GM23338 (cell line): Measurements from ENCODE around the gene ESRRB. TPM values are rescaled to one million over a fixed set of nuclear protein-coding genes. Genes with fewer than 3 reads are reported as not detected.

Experiments used
- ATAC-seq: fragments of 200-7000 bp; cut with Tn5 transposase; 3 replicates; pipeline ENCODE4 v1.9.1; 2020
- DNase-seq: peaks from one replicate; pipeline ENCODE4 v3.0.0-alpha.2; 2015; ENCODE audit warnings: low spot score
- H2AFZ ChIP-seq: fragments of 200-600 bp; sonication (generic); 2 replicates; pipeline ENCODE4 v1.8.0; 2016; ENCODE audit warnings: antibody characterized with exemption, mild to moderate bottlenecking, moderate library complexity
- H3F3A ChIP-seq: fragments of 200-600 bp; sonication (generic); replicated peaks from 2 replicates; pipeline ENCODE4 v1.8.0; 2017; ENCODE audit warnings: antibody characterized with exemption, mixed run types, low read depth
- H3K27ac ChIP-seq: fragments of 200-600 bp; sonication (generic); 2 replicates; pipeline ENCODE4 v1.6.1; 2016; ENCODE audit warnings: low read depth
- H3K27me3 ChIP-seq: fragments of 200-600 bp; sonication (generic); 2 replicates; pipeline ENCODE4 v1.8.0; 2016; ENCODE audit warnings: mild to moderate bottlenecking, mixed run types, moderate library complexity; ENCODE audit not compliant: insufficient read depth
- H3K36me3 ChIP-seq: fragments of 200-600 bp; sonication (generic); 2 replicates; pipeline ENCODE4 v1.8.0; 2016; ENCODE audit warnings: mild to moderate bottlenecking; ENCODE audit not compliant: insufficient read depth
- H3K4me1 ChIP-seq: fragments of 200-600 bp; sonication (generic); 2 replicates; pipeline ENCODE4 v1.8.0; 2016; ENCODE audit warnings: mild to moderate bottlenecking, moderate library complexity; ENCODE audit not compliant: insufficient read depth
- H3K4me2 ChIP-seq: fragments of 200-600 bp; sonication (generic); 2 replicates; pipeline ENCODE4 v1.7.1; 2017; ENCODE audit warnings: mixed run types
- H3K4me3 ChIP-seq: fragments of 200-600 bp; sonication (generic); 2 replicates; pipeline ENCODE4 v1.6.1; 2016; ENCODE audit warnings: mixed run types
- H3K79me2 ChIP-seq: fragments of 200-600 bp; sonication (generic); replicated peaks from 2 replicates; pipeline ENCODE4 v1.8.0; 2017; ENCODE audit warnings: mild to moderate bottlenecking; ENCODE audit not compliant: insufficient read depth
- H3K9me2 ChIP-seq: fragments of 200-600 bp; sonication (generic); 2 replicates; pipeline ENCODE4 v1.8.0; 2017; ENCODE audit not compliant: insufficient read depth
- H4K20me1 ChIP-seq: fragments of 200-600 bp; sonication (generic); replicated peaks from 2 replicates; pipeline ENCODE4 v1.8.0; 2017; ENCODE audit warnings: mild to moderate bottlenecking; ENCODE audit not compliant: insufficient read depth
- H3K27ac Mint-ChIP-seq: 2 replicates; pipeline ENCODE4 v1.8.0; 2020; ENCODE audit warnings: inconsistent platforms, mild to moderate bottlenecking, moderate library complexity, mixed read lengths
- H3K27me3 Mint-ChIP-seq: 3 replicates; pipeline ENCODE4 v1.8.0; 2022; ENCODE audit warnings: low read depth, mild to moderate bottlenecking, moderate library complexity, mixed read lengths, inconsistent platforms; ENCODE audit not compliant: insufficient read depth, poor library complexity
- H3K36me3 Mint-ChIP-seq: 3 replicates; pipeline ENCODE4 v1.8.0; 2021; ENCODE audit warnings: low read depth, mild to moderate bottlenecking, inconsistent platforms, moderate library complexity, mixed read lengths
- H3K4me1 Mint-ChIP-seq: 3 replicates; pipeline ENCODE4 v1.8.0; 2020; ENCODE audit warnings: mild to moderate bottlenecking, inconsistent platforms, mixed read lengths
- H3K4me3 Mint-ChIP-seq: 3 replicates; pipeline ENCODE4 v1.8.0; 2021; ENCODE audit warnings: moderate library complexity, mild to moderate bottlenecking, inconsistent platforms, mixed read lengths
- H3K9me3 Mint-ChIP-seq: 3 replicates; pipeline ENCODE4 v1.8.0; 2020; ENCODE audit warnings: moderate library complexity, mild to moderate bottlenecking, inconsistent platforms, mixed read lengths
- EZH2phosphoT487 ChIP-seq: fragments of 200-600 bp; sonication (generic); IDR thresholded peaks from one replicate; pipeline ENCODE4 v1.8.1; 2018; ENCODE audit warnings: antibody characterized with exemption; ENCODE audit not compliant: unreplicated experiment
- JUNB ChIP-seq: IDR thresholded peaks from one replicate; pipeline ENCODE4 v1.6.1; 2016; ENCODE audit warnings: antibody characterized with exemption; ENCODE audit not compliant: unreplicated experiment
- NANOG ChIP-seq: IDR thresholded peaks from 2 replicates; pipeline ENCODE4 v1.6.1; 2016; ENCODE audit warnings: antibody characterized with exemption, borderline replicate concordance
- POLR2AphosphoS5 ChIP-seq: IDR thresholded peaks from 2 replicates; pipeline ENCODE4 v1.6.1; 2016; ENCODE audit warnings: antibody characterized with exemption, low read depth
- polyA plus RNA-seq: library from polyadenylated mRNA; unstranded; fragments of >200 nt; fragmentation: Nextera tagmentation; extraction: Ambion mirVana; gene quantifications from 2 replicates; pipeline ENCODE4 v1.2.1, GENCODE V29; 2016
- total RNA-seq: library from RNA; depleted of rRNA; stranded (reverse); fragments of >200 nt; shearing (Covaris generic); gene quantifications from 2 replicates; pipeline ENCODE4 v1.2.3, GENCODE V29; 2014
- TF ChIP-seq, protein P1 (sequence below), 2 experiments: fragments of 200-600 bp in 1 of 2; sonication (generic) in 1 of 2; conservative IDR thresholded peaks; 2 replicates each; pipeline versions ENCODE4 v1.5.1 to v1.6.1; 2016 to 2017; ENCODE audit warnings: antibody characterized with exemption in 2 of 2, low read depth in 2 of 2, mild to moderate bottlenecking in 2 of 2, moderate library complexity in 1 of 2
- TF ChIP-seq, protein P2 (sequence below): IDR thresholded peaks from 2 replicates; pipeline ENCODE4 v1.6.1; 2016; ENCODE audit warnings: antibody characterized with exemption
- TF ChIP-seq, protein P3 (sequence below): fragments of 250-450 bp; sonication (Bioruptor Pico); IDR thresholded peaks from 2 replicates; pipeline ENCODE4 v1.5.0; 2020; ENCODE audit warnings: mild to moderate bottlenecking, moderate library complexity
- TF ChIP-seq, protein P4 (sequence below): IDR thresholded peaks from one replicate; pipeline ENCODE4 v1.6.1; 2018; ENCODE audit warnings: antibody characterized with exemption; ENCODE audit not compliant: unreplicated experiment

ESRRB gene
- total and polyA plus RNA-seq, 2 experiments from 2014 or later = 0.31 to 0.52 TPM

DNA sequence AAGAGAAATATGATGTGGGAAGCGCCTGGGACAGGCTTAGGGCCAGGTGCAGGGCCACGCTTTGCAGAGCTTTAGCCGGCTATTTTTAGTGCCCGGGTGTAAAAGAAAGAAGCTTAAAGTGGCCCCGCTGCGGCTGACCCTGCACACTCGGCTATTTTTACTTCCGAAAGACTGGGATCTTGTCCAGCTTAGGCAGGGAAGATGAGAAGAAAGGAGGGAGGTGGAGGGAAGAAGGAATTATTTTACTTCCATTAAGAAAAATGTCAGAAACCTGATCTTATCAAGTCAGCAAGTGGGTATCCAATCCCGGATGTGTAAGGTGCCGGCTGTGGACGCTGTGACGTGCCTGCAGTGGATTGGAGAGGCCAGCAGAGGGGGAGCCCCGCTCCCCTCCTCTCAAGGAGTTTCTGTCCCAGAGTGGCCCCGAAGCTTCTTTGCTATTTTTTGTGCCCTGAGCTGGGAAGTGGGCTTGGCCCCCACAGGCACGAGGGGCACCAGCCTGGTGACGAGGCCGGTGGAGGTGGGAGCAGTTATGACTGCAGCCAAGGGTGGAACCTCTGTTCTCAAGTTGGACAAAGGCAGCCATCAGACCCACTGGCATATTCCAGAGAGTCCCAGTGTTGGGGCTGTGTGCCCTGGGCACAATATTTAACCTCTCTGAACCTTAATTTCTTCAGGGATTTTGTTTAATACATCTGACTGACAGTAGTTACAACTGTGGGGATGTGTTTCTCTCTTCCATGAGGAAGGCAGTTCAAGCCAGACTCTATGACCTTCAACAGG, 97.7 kb downstream of the ESRRB start:
- no peak overlapping the region for H3K4me3 Mint-ChIP-seq
- Histone ChIP-seq H3K4me3 (no peak overlapping the region), H3K27ac (no peak overlapping the region), H2AFZ (peak overlapping the region; percentile 95), H3K79me2 (no peaks in the 10 kb centered on the region), H3K9me2 (no peaks in the 10 kb centered on the region), H3F3A (no peaks in the 10 kb centered on the region), H3K36me3 (no peaks in the 10 kb centered on the region), H3K4me2 (peak overlapping the region; percentile 49; the same call in 1 of the 2 replicates), H3K27me3 (no peaks in the 10 kb centered on the region), H3K4me1 (no peaks in the 10 kb centered on the region), H4K20me1 (no peaks in the 10 kb centered on the region)
- peak; percentile 97 for ATAC-seq
- peaks cover 6% of the 10 kb centered on the region; the same call in 1 of the 3 replicates for H3K4me1 Mint-ChIP-seq
- no peak for TF ChIP-seq JUNB
- TF ChIP-seq, protein P1, sequence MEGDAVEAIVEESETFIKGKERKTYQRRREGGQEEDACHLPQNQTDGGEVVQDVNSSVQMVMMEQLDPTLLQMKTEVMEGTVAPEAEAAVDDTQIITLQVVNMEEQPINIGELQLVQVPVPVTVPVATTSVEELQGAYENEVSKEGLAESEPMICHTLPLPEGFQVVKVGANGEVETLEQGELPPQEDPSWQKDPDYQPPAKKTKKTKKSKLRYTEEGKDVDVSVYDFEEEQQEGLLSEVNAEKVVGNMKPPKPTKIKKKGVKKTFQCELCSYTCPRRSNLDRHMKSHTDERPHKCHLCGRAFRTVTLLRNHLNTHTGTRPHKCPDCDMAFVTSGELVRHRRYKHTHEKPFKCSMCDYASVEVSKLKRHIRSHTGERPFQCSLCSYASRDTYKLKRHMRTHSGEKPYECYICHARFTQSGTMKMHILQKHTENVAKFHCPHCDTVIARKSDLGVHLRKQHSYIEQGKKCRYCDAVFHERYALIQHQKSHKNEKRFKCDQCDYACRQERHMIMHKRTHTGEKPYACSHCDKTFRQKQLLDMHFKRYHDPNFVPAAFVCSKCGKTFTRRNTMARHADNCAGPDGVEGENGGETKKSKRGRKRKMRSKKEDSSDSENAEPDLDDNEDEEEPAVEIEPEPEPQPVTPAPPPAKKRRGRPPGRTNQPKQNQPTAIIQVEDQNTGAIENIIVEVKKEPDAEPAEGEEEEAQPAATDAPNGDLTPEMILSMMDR (conservative IDR thresholded peaks at IDR 0.05; ENCODE audit: low read depth in 2 of 2) = peak; percentile 24 to 29; a peak in 3 of 4 replicates
- TF ChIP-seq, protein P2, sequence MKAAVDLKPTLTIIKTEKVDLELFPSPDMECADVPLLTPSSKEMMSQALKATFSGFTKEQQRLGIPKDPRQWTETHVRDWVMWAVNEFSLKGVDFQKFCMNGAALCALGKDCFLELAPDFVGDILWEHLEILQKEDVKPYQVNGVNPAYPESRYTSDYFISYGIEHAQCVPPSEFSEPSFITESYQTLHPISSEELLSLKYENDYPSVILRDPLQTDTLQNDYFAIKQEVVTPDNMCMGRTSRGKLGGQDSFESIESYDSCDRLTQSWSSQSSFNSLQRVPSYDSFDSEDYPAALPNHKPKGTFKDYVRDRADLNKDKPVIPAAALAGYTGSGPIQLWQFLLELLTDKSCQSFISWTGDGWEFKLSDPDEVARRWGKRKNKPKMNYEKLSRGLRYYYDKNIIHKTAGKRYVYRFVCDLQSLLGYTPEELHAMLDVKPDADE = no peak
- peak; percentile 56 for DNase-seq
- peaks cover 6% of the 10 kb centered on the region for H3K27me3 Mint-ChIP-seq
- peak overlapping the region; percentile 74; the same call in 1 of the 2 replicates for H3K27ac Mint-ChIP-seq
- no peaks in the 10 kb centered on the region for H3K9me3 Mint-ChIP-seq
- H3K36me3 Mint-ChIP-seq = no peaks in the 10 kb centered on the region

DNA sequence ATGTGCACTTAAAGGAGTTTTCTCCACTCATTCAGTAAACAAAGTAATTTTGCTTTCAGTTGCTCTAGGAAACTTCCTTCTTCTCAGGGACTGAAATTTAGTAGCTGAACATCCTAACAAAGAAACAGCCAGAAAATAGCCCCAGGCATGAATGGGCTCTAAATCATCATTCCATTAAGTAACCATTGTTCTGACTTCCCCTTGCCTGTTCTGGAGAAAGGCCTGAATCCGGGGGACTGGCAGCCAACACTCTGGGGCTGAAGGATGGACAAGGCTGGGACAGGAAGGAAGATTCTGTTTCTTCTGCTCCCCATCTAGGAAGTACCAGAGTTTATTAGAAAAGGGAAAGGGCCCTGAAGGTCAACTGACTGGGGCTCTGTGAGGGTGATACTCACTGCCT, 104.5 kb downstream of the ESRRB start:
- Mint-ChIP-seq H3K27ac (no peak overlapping the region), H3K4me1 (peaks cover 3% of the 10 kb centered on the region), H3K36me3 (no peaks in the 10 kb centered on the region), H3K27me3 (peaks cover 2% of the 10 kb centered on the region), H3K9me3 (no peaks in the 10 kb centered on the region), H3K4me3 (no peak overlapping the region)
- Histone ChIP-seq H3K27ac (no peak overlapping the region), H4K20me1 (no peaks in the 10 kb centered on the region), H3K4me3 (no peak overlapping the region), H3K79me2 (no peaks in the 10 kb centered on the region), H3K27me3 (no peaks in the 10 kb centered on the region), H2AFZ (no peak overlapping the region), H3K9me2 (0 out of 2 replicates have a peak, but pooled peaks cover 6% of the 10 kb centered on the region), H3K4me1 (no peaks in the 10 kb centered on the region), H3K36me3 (no peaks in the 10 kb centered on the region), H3K4me2 (no peak overlapping the region), H3F3A (no peaks in the 10 kb centered on the region)
- no peak for ATAC-seq
- DNase-seq = no peak
- TF ChIP-seq EZH2phosphoT487 (no peak), POLR2AphosphoS5 (no peak), NANOG (no peak)
- TF ChIP-seq, protein P3, sequence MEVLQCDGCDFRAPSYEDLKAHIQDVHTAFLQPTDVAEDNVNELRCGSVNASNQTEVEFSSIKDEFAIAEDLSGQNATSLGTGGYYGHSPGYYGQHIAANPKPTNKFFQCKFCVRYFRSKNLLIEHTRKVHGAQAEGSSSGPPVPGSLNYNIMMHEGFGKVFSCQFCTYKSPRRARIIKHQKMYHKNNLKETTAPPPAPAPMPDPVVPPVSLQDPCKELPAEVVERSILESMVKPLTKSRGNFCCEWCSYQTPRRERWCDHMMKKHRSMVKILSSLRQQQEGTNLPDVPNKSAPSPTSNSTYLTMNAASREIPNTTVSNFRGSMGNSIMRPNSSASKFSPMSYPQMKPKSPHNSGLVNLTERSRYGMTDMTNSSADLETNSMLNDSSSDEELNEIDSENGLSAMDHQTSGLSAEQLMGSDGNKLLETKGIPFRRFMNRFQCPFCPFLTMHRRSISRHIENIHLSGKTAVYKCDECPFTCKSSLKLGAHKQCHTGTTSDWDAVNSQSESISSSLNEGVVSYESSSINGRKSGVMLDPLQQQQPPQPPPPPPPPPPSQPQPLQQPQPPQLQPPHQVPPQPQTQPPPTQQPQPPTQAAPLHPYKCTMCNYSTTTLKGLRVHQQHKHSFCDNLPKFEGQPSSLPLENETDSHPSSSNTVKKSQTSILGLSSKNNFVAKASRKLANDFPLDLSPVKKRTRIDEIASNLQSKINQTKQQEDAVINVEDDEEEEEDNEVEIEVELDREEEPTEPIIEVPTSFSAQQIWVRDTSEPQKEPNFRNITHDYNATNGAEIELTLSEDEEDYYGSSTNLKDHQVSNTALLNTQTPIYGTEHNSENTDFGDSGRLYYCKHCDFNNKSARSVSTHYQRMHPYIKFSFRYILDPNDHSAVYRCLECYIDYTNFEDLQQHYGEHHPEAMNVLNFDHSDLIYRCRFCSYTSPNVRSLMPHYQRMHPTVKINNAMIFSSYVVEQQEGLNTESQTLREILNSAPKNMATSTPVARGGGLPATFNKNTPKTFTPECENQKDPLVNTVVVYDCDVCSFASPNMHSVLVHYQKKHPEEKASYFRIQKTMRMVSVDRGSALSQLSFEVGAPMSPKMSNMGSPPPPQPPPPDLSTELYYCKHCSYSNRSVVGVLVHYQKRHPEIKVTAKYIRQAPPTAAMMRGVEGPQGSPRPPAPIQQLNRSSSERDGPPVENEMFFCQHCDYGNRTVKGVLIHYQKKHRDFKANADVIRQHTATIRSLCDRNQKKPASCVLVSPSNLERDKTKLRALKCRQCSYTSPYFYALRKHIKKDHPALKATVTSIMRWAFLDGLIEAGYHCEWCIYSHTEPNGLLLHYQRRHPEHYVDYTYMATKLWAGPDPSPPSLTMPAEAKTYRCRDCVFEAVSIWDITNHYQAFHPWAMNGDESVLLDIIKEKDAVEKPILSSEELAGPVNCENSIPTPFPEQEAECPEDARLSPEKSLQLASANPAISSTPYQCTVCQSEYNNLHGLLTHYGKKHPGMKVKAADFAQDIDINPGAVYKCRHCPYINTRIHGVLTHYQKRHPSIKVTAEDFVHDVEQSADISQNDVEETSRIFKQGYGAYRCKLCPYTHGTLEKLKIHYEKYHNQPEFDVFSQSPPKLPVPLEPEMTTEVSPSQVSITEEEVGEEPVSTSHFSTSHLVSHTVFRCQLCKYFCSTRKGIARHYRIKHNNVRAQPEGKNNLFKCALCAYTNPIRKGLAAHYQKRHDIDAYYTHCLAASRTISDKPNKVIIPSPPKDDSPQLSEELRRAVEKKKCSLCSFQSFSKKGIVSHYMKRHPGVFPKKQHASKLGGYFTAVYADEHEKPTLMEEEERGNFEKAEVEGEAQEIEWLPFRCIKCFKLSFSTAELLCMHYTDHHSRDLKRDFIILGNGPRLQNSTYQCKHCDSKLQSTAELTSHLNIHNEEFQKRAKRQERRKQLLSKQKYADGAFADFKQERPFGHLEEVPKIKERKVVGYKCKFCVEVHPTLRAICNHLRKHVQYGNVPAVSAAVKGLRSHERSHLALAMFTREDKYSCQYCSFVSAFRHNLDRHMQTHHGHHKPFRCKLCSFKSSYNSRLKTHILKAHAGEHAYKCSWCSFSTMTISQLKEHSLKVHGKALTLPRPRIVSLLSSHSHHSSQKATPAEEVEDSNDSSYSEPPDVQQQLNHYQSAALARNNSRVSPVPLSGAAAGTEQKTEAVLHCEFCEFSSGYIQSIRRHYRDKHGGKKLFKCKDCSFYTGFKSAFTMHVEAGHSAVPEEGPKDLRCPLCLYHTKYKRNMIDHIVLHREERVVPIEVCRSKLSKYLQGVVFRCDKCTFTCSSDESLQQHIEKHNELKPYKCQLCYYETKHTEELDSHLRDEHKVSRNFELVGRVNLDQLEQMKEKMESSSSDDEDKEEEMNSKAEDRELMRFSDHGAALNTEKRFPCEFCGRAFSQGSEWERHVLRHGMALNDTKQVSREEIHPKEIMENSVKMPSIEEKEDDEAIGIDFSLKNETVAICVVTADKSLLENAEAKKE (CRISPR knock-in tag) = no peak
- TF ChIP-seq, protein P4, sequence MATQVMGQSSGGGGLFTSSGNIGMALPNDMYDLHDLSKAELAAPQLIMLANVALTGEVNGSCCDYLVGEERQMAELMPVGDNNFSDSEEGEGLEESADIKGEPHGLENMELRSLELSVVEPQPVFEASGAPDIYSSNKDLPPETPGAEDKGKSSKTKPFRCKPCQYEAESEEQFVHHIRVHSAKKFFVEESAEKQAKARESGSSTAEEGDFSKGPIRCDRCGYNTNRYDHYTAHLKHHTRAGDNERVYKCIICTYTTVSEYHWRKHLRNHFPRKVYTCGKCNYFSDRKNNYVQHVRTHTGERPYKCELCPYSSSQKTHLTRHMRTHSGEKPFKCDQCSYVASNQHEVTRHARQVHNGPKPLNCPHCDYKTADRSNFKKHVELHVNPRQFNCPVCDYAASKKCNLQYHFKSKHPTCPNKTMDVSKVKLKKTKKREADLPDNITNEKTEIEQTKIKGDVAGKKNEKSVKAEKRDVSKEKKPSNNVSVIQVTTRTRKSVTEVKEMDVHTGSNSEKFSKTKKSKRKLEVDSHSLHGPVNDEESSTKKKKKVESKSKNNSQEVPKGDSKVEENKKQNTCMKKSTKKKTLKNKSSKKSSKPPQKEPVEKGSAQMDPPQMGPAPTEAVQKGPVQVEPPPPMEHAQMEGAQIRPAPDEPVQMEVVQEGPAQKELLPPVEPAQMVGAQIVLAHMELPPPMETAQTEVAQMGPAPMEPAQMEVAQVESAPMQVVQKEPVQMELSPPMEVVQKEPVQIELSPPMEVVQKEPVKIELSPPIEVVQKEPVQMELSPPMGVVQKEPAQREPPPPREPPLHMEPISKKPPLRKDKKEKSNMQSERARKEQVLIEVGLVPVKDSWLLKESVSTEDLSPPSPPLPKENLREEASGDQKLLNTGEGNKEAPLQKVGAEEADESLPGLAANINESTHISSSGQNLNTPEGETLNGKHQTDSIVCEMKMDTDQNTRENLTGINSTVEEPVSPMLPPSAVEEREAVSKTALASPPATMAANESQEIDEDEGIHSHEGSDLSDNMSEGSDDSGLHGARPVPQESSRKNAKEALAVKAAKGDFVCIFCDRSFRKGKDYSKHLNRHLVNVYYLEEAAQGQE = no peak
